Hindlimb muscle (tissue), 1 donor: ENCODE data around the gene URGCP. TPM values are rescaled to one million over a fixed set of nuclear protein-coding genes. Genes with fewer than 3 reads are reported as not detected.
"Not testable (repeated sequence)": the region's sequence is repeated elsewhere in the genome, so short reads cannot be mapped to it uniquely, and the experiment has no call there.

Experiments
- DNase-seq: peaks from one replicate; pipeline ENCODE4 v3.0.0-alpha.2; 2013
- polyA plus RNA-seq: library from polyadenylated mRNA; unstranded; fragments of 120-200 nt; gene quantifications from one replicate; pipeline ENCODE4 v1.2.1, GENCODE V29; 2013; ENCODE audit not compliant: insufficient read length

URGCP gene
- polyA plus RNA-seq, 1 donor, result 20.2 TPM

DNA sequence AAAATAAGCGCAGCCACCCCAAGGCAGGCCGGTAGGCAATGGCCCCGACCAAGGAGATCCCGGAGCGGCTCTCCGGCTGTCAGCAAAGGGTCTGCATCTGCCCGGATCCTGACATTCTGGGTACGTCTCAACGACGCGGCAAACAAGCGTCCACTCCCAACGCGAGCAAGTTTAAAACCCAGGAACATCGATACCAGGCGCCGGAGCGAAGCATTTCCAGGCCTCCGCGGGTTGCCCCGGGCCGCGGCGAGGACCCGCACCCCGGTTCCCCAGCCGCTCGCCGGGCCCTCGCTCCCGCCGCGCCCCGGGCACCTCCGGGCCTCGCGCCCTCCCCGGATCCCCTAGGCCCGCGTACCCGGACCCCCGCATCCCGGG, 453 bp downstream of the URGCP start:
- DNase-seq, result peak; percentile 43

DNA sequence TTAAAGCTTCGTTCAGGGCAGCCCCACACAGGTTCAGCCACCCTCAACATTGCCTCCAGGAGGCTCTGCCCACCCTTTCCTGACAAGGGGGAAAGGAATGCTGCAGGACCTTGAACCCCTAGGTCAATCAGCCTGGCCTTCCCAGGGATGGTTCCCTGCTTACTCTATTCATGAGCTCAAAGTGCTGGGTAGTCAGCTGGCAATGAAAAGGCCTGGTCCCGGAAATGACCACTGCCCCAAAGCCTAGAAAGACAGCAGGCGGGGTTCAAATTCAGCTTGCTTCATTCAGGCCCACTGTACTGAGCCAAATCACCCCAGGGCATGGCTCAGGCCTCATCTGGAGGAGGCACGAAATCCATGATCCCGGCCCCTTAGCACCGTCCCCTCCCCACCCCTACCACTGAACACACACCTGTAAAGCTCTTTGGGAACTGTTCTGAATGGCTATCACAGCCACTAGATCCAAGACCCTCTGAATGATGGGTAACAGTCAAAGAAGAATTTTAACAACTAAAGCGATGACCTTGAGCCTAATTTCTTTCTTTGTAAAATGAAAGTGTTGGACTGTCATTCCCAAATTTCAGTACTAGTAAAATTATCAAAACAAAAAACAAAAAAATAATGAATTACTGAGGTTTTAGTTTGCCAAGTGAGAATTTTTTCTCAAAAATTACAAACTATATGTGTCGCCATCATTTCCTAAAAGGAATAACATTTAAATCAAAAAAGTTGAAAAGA, 1.0 kb downstream of the URGCP start:
- peak; percentile 11 for DNase-seq

DNA sequence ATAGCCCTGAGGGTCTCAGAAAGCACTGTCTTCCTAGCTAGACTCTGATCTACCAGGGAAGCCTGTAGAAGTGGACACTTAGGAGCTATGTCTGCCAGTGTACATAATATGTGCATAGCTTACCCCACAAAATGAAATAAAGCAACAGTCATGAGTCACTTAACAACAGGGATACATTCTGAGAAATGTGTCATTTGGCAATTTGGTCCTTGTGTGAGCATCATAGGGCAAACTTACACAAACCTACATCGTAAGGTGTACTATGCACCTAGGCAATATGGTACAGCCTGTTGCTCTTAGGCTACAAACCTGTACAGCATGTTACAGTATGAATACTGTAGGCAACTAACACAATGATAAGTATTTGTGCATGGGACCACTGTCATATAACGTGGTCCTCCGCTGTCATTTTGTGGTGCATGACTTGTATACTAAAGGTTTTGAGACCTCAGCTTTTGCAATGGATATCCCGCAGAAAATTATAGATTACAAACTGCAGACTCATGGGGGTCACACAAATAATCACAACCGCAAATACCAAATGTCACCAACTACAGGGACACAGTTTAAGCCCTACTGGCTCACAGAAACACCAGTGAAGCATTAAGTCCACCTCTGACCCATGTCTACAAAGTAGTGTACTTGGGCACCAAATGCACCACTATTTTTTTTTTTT, 1.7 kb downstream of the URGCP start:
- DNase-seq, result no peak

DNA sequence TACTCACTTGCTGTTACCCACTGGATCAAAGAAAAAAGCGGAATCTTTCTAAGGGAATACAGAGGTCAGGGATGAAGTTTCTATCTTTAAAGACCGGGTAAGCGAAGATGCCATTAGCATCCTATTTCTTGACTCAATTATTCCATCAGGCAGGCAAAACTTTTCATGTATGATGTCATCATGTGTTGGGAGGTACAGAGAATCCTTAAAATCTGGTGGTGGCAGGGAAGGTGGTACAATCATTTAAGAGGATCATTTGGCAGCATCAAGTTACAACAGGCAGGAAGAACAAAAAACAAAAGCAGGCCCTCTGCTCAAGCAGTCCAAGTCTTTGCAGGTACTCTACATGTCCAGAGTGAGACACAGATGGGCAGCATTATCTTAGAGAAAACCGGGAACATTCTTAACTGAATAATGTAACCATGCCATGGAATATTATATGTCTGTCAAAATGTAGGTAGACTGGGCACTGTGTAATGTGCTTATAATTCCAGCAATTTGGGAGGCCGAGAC, 3.8 kb downstream of the URGCP start:
- DNase-seq, result no peak

DNA sequence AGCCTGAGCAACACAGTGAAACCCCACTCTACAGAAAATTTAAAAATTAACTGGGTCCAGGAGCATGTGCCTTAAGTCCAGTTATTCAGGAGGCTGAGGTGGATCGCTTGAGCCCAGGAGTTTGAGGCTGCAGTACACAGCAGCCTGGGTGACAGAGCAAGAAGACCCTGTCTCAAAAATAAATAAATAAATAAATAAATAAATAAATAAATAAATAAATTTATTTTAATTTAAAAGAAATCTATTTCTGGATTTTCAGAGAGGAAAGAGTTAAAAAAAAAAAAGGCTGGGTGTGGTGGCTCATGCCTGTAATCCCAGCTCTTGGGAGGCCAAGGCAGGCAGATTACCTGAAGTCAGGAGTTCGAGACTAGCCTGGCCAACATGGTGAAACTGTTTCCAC, 7.8 kb downstream of the URGCP start:
- DNase-seq, result not testable (repeated sequence)

DNA sequence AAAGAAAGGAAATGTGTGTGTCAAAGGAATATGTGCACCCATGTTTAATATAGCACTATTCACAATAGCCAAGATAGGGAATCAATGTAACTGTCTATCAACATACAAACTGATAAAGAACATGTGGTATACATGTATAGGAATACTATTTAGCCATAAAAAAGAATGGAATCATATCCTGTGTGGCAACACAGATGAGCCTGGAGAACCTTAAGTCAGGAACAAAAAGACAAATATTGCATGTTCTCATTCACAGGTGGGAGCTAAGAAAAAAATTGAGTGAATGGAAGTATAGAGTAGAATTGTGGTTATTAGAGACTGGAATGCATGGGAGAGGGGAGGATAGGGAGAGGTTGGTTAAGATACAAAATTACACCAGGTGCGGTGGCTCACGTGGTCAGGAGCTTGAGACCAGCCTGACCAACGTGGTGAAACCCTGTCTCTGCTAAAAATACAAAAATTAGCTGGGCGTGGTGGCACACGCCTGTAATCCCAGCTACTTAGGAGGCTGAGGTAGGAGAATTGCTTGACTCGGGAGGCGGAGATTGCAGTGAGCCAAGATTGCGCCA, 10.5 kb downstream of the URGCP start:
- DNase-seq, result no peak

DNA sequence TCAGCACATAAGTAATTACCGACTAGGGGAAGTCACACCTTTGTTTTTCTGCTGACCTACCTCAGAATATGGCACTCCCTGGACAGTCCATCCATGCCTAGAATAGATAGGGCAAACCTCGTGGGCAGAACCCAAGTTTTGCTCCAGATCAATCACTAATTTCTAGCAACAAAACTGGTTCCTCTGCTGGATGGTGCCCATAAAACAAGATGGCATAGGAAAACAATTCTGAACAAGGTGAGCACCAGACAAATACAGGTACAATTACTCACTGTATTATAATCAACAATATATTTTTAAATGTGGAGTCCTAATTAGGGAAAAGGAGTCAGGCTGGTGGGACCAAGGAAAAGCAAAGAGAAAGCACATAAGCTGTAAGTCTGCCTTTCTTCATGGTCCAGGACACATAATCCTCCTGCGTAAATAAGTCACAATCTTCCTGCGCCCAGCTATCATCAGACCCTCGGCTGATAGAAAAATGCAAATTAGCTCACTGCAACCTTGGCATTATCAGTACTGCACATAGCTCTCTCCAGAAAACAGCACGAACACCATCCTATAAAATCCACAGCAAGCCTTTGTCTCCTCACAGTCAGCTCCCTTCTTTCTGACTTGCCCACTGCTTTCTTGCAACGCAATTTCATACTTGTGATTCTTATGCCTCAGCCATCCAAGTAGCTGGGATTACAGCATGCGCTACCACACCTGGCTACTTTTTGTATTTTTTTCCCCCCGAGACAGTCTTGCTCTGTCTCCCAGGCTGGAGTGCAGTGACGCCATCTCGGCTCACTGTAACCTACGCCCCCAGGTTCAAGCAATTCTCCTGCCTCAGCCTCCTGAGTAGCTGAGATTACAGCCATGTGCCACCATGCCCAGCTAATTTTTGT, 15.1 kb downstream of the URGCP start:
- DNase-seq, result no peak

DNA sequence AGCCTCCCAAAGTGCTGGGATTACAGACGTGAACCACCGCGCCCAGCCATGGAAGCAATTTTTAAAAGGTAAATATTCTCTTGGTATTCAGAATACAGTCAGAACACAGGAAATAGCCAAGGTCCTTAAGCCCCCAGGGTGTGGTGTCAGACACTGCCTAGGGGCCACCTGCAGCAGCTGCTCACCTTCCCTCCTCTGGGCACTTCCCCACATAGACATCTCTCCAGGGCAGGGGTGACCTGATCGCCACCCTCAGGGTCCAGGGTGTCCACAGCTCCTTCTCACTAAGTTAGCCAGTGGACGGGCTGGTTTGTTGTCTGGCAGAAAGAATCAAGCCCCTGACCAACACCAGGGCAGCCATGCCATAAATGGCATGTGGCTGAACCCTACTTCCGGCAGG, 15.9 kb downstream of the URGCP start:
- no peak for DNase-seq

DNA sequence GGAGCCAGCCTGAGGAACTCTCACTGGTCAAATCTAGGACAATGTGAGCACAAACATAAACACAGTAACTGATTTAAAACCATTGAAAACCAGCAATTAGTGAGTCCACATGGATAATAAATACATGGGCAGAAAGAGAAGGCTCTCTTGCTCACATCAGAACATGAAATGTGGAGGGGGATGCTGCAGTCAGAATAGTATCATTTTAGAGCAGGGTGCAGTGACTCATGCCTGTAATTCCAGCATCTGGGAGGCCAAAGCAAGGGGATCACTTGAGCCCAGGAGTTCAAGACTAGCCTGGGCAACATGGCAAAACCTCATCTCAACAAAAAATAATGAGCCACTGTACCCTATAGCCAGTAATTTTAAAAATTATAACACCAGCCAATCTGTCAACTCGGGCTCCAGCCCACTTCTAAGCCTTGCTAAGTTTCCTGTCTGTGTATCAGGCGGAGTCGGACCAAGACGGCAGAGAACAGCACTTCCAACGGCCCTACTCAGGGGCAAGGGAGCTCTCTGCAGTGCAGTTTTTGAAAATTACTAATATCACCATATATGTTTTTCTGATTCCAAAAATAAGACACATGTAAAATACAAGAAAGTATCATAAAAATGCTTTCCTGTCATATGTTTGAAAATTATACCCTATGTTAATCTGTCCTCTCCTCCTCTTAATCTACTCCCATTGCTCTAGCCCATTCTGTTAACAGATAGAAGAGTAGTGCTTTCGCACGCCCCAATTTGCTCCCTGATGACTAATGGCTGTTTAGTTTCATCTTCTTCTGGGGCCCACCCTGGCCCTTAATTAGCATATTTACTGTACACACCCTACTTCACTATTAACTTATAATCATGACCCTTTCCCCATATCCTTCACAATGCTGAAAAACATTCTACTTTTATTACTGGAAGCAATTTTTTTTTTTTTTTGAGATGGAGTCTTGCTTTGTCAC, 17.1 kb downstream of the URGCP start:
- DNase-seq, result no peak

DNA sequence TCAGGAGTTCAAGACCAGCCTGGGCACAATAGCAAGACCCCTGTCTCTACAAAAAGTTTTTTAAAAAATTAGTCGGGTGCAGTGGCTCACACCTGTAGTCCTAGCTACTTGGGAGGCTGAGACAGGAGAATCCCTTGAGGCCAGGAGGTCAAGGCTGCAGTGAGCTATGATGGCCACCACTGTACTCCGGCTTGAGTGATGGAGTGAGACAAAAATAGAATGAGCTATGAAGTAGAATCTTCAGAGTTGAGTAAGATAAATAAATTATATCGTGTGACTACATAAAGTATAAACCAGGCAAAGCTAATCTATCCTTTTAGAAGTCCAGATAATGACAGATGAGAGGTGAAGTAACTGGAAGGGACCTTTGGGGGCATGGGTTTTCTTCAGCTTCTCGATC, 21.8 kb downstream of the URGCP start:
- DNase-seq, result no peak

DNA sequence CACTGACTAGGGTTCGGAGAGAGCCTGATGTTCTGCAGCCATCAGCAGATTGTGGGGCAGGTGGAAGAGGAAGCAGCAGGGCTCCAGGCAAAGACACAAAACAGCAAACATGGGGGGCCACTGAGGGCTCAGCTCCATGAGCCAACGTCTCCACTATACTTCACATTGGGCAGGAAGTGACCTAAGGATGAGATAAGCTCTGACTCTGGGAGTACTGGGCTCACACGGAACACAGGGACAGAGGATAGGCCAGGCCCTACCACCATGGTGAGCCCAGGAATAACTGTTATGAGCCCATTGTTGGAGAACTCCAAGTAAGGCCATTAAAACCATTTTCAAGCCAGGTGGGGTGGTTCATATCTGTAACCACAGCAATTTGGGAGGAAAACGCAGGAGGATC, 22.2 kb downstream of the URGCP start:
- DNase-seq, result no peak

DNA sequence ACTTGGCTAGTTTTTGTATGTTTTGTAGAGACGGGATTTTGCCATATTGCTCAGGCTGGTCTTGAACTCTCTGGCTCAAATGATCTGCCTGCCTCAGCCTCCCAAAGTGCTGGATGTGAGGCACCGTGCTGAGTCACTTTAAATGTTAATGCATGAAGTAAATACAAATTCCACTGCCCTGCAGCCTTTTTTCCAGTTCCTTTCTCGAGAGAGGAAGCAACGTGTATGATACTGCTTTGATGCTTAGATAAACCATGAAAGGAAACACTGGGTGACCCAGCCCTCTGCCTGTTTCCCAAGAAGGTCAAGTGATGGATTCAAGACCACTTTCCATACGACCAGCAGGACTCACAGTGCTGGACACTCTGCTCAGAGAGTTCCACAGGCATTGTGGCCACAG, 25.8 kb downstream of the URGCP start:
- no peak for DNase-seq

DNA sequence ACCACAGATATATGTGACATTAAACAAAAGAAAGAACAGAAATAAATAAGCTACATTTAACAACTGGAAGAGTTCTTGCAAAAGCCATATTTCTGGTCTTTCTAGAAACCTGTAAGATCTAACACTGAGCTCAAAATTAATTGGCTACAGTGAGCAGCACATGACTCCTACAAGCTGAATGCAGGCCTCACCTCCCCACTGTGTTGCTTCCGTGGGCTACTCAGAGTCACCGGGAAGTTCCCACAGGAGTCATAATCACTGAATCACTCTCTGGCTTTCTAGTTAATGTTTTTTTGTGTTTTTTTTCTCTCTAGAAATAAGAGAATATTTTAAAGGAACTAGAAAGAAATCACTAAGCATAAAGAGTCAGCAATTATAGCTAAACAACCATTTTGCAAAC, 26.9 kb downstream of the URGCP start:
- DNase-seq, result no peak

DNA sequence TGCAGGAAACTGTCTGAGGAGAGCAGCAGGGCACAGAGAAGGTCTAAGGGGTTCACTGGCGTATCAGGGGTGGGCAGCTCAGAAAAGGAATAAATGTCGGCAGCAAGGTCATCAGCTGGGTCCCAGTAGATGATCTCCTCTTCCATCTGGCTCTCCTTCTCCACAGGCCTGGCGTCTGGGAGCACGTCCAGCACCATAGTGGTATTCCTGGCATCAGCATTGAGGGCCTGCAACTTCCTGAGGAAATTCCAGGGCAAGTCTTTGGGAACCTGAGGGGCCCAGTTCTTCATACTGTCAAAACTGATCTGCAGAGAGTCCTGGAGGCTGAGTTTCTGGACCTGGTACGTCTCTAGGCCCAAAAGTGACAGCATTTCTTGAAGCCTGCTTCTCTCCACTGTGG, 27.5 kb downstream of the URGCP start:
- no peak for DNase-seq

DNA sequence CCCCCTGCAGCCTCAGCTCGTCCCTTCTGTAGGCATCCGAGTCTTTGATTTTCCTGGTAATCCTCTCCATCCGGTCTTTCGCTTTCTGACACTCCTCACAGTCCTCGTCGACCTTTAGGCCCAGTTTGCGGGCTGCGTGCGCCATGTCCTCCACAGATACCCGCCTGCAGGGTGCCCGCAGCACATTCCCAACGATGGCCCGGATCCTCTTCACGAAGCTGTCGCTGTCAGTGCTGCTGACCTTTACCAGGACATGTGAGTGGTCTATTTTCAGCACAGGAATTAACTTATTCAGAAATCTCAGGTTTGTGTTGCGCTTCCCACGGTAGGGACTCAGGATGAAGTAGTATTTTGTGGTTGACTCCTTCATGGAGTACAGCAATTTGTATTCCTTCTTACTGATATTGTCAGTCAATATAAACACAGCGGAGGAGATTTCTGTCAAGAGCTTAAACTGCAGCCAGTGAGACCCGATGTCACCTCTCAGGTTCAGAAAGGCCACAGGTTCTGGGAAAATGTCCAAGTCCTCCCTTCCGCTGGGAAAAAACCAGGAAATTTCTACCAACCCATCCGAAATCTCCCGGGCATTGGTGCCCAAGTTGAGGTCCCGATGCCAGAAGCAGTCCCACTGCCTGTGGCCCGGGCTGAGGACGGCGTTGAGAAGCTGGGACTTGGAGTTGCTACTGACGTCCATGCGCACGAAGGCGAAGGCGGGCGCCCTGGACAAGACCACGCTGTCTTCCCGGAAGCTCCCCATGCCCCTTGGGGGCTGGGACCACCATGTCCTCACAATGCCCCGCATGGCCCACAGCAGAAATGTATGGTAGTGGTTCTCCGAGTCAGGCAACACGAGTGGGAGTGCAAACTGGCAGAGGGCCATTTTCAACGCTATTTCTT, 28.2 kb downstream of the URGCP start:
- DNase-seq, result no peak

DNA sequence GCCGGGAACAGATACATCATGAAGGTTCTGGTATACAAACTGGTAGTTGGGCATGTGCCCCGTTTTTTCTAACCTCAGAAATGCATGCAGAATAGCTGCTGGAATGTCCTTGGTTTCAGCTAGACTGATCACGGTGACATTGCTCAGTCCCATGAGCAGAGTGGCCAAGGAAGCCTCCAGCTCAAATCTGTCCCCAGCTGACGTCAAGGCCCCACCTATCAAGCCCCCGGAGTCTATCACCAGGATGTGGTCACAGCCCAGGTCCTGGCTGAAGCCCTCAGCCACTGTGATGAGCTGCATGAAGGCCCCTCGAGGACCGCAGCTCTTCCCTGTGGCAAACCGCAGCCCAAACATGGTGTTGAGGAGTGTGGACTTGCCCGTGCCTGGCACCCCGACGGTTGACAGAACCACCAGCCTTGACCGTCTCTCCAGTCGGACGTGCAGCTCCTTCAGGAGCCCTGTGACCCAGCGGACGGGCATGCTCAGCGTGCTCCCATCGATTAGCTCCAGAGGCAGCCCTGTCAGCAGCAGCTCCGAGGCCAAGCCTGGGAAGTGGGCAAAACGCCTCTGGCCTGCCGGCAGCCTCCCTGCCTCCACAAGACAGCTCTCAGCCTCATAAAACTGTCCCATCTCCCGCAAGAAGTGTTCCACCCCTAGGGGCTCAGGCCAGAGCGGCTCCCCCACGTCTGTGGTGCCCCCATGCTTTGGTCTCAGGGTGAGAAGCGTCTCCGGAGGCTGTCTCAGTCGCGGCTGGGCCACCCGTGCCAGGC, 29.2 kb downstream of the URGCP start:
- no peak for DNase-seq

DNA sequence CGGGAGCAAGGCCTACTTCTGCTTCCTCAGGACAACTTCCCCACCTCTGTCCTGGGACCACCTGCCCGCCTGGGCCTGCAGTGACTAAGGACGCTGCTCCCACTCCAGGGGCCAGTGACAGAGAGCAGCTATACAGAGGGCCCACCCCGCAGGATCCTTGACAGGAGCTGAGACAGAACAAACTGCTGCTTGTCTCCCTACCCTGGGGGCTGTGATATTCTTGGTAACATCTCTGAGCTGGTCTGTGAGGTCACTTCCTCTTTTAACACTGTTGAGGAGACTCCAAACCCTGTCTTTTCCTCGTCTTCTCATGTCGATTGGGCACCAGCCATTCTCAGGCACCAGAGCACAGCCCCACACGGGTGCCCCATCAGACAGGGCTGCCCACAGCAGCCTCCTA, 30.2 kb downstream of the URGCP start:
- no peak for DNase-seq

DNA sequence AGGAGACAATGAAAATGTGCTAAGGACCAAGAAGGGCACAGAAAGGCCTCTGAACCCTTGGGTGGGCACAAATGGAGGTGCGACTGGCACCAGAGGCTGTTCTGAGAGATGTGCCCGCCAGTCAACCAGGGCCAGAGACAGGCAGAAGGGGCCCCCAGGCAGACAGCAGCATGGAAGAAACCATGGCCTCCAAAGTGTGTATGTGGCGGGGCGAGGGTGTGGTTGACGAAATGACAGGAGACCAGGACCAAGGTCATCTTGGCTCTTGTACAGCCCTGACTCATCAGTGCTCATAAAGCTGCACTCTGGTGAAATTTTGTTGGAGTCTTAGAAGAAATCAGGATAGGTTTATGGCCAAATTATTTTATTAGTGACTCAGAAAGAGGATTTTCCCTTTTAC, 33.1 kb downstream of the URGCP start:
- no peak for DNase-seq

DNA sequence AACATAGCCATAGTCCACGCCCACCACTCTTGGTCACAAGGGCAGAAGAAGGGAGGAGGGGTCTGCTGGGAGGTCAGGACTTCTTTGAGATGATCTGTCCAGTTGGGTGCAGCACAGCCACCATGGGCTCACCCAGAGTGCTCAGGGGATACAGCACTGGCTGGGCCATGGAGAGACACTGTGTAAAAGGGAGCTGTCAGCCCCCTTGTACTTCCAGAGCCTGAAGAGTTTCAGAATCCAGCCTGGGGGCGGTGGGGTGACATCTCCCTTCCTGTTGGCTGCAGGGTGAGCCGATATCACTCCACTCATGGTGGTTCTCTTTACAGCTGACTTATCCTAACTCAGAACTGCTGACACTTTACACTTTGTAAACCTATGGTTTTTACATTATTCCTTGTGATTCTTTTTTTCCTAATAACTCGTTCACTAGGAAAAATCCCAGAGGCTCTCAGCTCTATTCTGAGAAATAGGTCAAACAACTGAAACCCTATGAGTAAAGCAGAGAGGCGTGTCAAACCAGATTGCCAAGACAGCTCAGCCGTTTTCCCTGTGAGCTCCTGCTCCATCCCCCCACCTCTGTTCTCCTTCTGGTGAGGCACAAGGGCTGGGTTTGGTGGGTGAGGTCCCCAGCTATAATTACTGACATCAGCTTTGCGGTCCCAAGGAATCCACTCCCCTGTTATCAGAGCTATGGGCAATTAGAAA, 33.8 kb downstream of the URGCP start:
- peak; percentile 85 for DNase-seq
